Lung (tissue), 12 donors: ENCODE results near the gene DYTN. TPM values are rescaled to one million over a fixed set of nuclear protein-coding genes. Genes with fewer than 3 reads are reported as not detected.

ENCODE experiments used
- ATAC-seq: fragments of 200-7000 bp; cut with Tn5 transposase; one replicate; pipeline ENCODE4 v1.9.1; 2020; ENCODE audit warnings: moderate number of reproducible peaks; ENCODE audit not compliant: insufficient read depth, low FRiP score
- DNase-seq, 3 donors: peaks; one replicate each; pipeline ENCODE4 v3.0.0-alpha.2; 2013 to 2017
- H3K27ac ChIP-seq, 2 donors: one replicate each; pipeline ENCODE4 v1.5.1; 2013; ENCODE audit warnings: mild to moderate bottlenecking in 2 of 2, moderate library complexity in 2 of 2, control low read depth in 1 of 2, inconsistent platforms in 1 of 2, low read depth in 1 of 2, low read length in 1 of 2
- H3K27me3 ChIP-seq, 3 donors: one replicate each; pipeline ENCODE4 v1.5.1; 2013; ENCODE audit warnings: low read length in 2 of 3; ENCODE audit not compliant: control insufficient read depth in 3 of 3, insufficient read depth in 3 of 3
- H3K36me3 ChIP-seq, 4 donors: one replicate each; pipeline ENCODE4 v1.5.1; 2013; ENCODE audit warnings: low read length in 4 of 4, mild to moderate bottlenecking in 1 of 4, moderate library complexity in 1 of 4; ENCODE audit not compliant: control insufficient read depth in 4 of 4, insufficient read depth in 4 of 4
- H3K4me1 ChIP-seq, 5 donors: one replicate each; pipeline ENCODE4 v1.5.1; 2013; ENCODE audit warnings: low read length in 5 of 5, mild to moderate bottlenecking in 2 of 5, moderate library complexity in 1 of 5; ENCODE audit not compliant: control insufficient read depth in 5 of 5, insufficient read depth in 5 of 5
- H3K4me3 ChIP-seq: one replicate; pipeline ENCODE4 v1.5.1; 2013; ENCODE audit warnings: mild to moderate bottlenecking, control low read depth, moderate library complexity
- H3K9ac ChIP-seq, 2 donors: one replicate each; pipeline ENCODE4 v1.5.1; 2013; ENCODE audit warnings: low read length in 2 of 2, control low read depth in 1 of 2; ENCODE audit not compliant: insufficient read depth in 1 of 2
- H3K9me3 ChIP-seq, 4 donors: one replicate each; pipeline ENCODE4 v1.5.1; 2013; ENCODE audit warnings: low read length in 3 of 4, mild to moderate bottlenecking in 1 of 4, moderate library complexity in 1 of 4; ENCODE audit not compliant: control insufficient read depth in 4 of 4, insufficient read depth in 3 of 4
- CTCF ChIP-seq: IDR thresholded peaks from 2 replicates; pipeline ENCODE4 v1.5.1; 2012; ENCODE audit warnings: mild to moderate bottlenecking; ENCODE audit errors: control extremely low read depth, extremely low read depth
- WGBS, 2 donors: extraction: QIAGEN DNeasy Blood & Tissue Kit; methylation state at CpG; one replicate each; pipeline ENCODE4 v1.1.7; 2013; 5-methylcytosine and 5-hydroxymethylcytosine counted together
- polyA plus RNA-seq, 2 donors: library from polyadenylated mRNA; stranded (reverse); fragments of 200-250 nt; gene quantifications; one replicate each; pipeline ENCODE4 v1.2.1, GENCODE V29; 2013
- total RNA-seq, 2 donors: library from RNA; depleted of rRNA in 1 of 2; stranded (reverse); fragments of >200 nt in 1 of 2; gene quantifications; one replicate each; pipeline ENCODE4 v1.2.1, GENCODE V29; 2014 to 2021
- donor health status: control.
- donor health status: control.
- donor health status: Bipolar disorder and iron deficiency.
- donor health status: healthy.
- donor health status: DM: yes; HTN: yes; CAD: no.

DYTN gene
- total and polyA plus RNA-seq, 4 donors, result 0.07 TPM; not detected in 3

- DNase-seq (no peak), ATAC-seq (no peak)
- WGBS, 2 donors, result 82 to 92% methylated on average over 7 of the region's 7 CpGs
- TF ChIP-seq CTCF, result no peak
- Histone ChIP-seq H3K36me3 (no peaks in the 10 kb centered on the region), H3K9me3 (no peaks in the 10 kb centered on the region), H3K9ac (no peak overlapping the region), H3K4me1 (no peaks in the 10 kb centered on the region), H3K27me3 (no peaks in the 10 kb centered on the region), H3K4me3 (no peak overlapping the region), H3K27ac (no peak overlapping the region)
These were observed 25.2 kb downstream of the DYTN start for GRCh38 chr2:206692971-206693370.

GRCh38 chr2:206688990-206689389 is 29.2 kb downstream of the DYTN start:
- no peak overlapping the region for H3K27ac ChIP-seq
- ATAC-seq (no peak), DNase-seq (no peak)
- H3K4me3 ChIP-seq, result no peak overlapping the region
- H3K9me3 ChIP-seq, result no peaks in the 10 kb centered on the region
- H3K27me3 ChIP-seq, result no peaks in the 10 kb centered on the region
- no peak overlapping the region for H3K9ac ChIP-seq
- H3K36me3 ChIP-seq, result no peaks in the 10 kb centered on the region
- H3K4me1 ChIP-seq, result no peaks in the 10 kb centered on the region
- whole genome bisulfite sequencing, 2 donors, result 57 to 58% methylated on average over 1 of the region's 1 CpG
- TF ChIP-seq CTCF, result no peak

GRCh38 chr2:206688453-206688852 is 29.7 kb downstream of the DYTN start:
- Histone ChIP-seq H3K9ac (no peak overlapping the region), H3K36me3 (no peaks in the 10 kb centered on the region), H3K9me3 (no peaks in the 10 kb centered on the region), H3K4me3 (no peak overlapping the region), H3K27ac (no peak overlapping the region), H3K27me3 (no peaks in the 10 kb centered on the region), H3K4me1 (no peaks in the 10 kb centered on the region)
- DNase-seq, result no peak
- TF ChIP-seq CTCF, result no peak
- WGBS, 2 donors, result 70 to 92% methylated on average over 2 of the region's 2 CpGs
- ATAC-seq, result no peak

GRCh38 chr2:206683546-206683945 is 34.6 kb downstream of the DYTN start:
- DNase-seq, result no peak
- Histone ChIP-seq H3K27ac (no peak overlapping the region), H3K9ac (no peak overlapping the region), H3K27me3 (no peaks in the 10 kb centered on the region), H3K4me1 (no peaks in the 10 kb centered on the region), H3K9me3 (no peaks in the 10 kb centered on the region), H3K4me3 (no peak overlapping the region), H3K36me3 (no peaks in the 10 kb centered on the region)
- WGBS, 2 donors, result 93 to 96% methylated on average over 4 of the region's 4 CpGs
- TF ChIP-seq CTCF, result no peak
- no peak for ATAC-seq
